GM12892 (cell line): ENCODE data around the gene TMC5.

Experiments used
- POLR2A ChIP-seq: IDR thresholded peaks from 2 replicates; pipeline ENCODE4 v1.6.1; 2011; ENCODE audit warnings: low read depth, low read length, control low read depth
- POLR2AphosphoS5 ChIP-seq: IDR thresholded peaks from 2 replicates; pipeline ENCODE4 v1.6.1; 2011; ENCODE audit warnings: low read depth, low read length, control low read depth
- TAF1 ChIP-seq: IDR thresholded peaks from 2 replicates; pipeline ENCODE4 v1.6.1; 2011; ENCODE audit warnings: low read depth, mild to moderate bottlenecking, control low read depth, low read length, borderline replicate concordance

GRCh38 chr16:19520861-19521331, 103.2 kb downstream of the TMC5 start:
- TF ChIP-seq TAF1 (no peak), POLR2A (no peak), POLR2AphosphoS5 (no peak)
